B cell (primary cell): ENCODE results near the gene EVI5L.

Experiments used
- EZH2 ChIP-seq: IDR thresholded peaks from 2 replicates; pipeline ENCODE4 v1.6.1; 2012; ENCODE audit warnings: borderline replicate concordance, low read depth, mild to moderate bottlenecking, moderate library complexity, low read length; ENCODE audit not compliant: insufficient read depth, poor library complexity, severe bottlenecking
- TF ChIP-seq, protein P1 (sequence below): fragments of 200-600 bp; IDR thresholded peaks from one replicate; pipeline ENCODE4 v1.8.0; 2022; ENCODE audit warnings: antibody characterized with exemption, mild to moderate bottlenecking

DNA sequence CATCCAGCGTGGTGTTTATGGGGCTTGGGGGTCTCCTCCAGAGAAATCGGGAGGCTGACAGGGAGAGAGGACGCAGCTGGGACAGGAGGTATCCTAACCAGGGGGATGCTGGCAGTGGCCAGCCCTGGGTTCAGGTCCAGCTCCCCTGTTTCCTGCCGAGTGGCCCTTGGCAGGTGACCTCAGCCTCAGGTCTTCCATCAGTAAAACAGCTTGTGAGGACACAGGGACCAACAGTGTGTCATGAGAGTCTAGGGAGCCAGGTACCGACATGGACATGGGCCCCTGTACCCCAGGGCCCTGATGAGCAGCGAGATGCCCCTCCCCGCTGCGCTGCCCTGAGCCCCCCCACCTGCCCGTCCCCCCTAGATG is 19.6 kb downstream of the EVI5L start:
- TF ChIP-seq, protein P1, sequence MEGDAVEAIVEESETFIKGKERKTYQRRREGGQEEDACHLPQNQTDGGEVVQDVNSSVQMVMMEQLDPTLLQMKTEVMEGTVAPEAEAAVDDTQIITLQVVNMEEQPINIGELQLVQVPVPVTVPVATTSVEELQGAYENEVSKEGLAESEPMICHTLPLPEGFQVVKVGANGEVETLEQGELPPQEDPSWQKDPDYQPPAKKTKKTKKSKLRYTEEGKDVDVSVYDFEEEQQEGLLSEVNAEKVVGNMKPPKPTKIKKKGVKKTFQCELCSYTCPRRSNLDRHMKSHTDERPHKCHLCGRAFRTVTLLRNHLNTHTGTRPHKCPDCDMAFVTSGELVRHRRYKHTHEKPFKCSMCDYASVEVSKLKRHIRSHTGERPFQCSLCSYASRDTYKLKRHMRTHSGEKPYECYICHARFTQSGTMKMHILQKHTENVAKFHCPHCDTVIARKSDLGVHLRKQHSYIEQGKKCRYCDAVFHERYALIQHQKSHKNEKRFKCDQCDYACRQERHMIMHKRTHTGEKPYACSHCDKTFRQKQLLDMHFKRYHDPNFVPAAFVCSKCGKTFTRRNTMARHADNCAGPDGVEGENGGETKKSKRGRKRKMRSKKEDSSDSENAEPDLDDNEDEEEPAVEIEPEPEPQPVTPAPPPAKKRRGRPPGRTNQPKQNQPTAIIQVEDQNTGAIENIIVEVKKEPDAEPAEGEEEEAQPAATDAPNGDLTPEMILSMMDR = no peak
- no peak for TF ChIP-seq EZH2
